Esophagus muscularis mucosa (tissue), 4 donors: ENCODE data around the gene MEF2C.

ENCODE experiments used
- CTCF ChIP-seq, 3 experiments: fragments of 200-600 bp in 2 of 3; fragments of 450-650 bp in 1 of 3; sonication (generic) in 2 of 3; IDR thresholded peaks; one replicate each; pipeline ENCODE4 v1.5.1; 2017 to 2019; ENCODE audit warnings: antibody characterized with exemption in 3 of 3, mild to moderate bottlenecking in 2 of 3, moderate library complexity in 1 of 3
- EP300 ChIP-seq: sonication (generic); formaldehyde crosslinking; IDR thresholded peaks from one replicate; pipeline ENCODE4 v1.6.1; 2017; ENCODE audit warnings: antibody characterized with exemption
- POLR2A ChIP-seq: fragments of 450-650 bp; IDR thresholded peaks from one replicate; pipeline ENCODE4 v1.6.1; 2017; ENCODE audit warnings: antibody characterized with exemption, moderate library complexity, mild to moderate bottlenecking, low read depth
- POLR2AphosphoS5 ChIP-seq, 2 donors: sonication (generic); formaldehyde crosslinking; IDR thresholded peaks; one replicate each; pipeline ENCODE4 v1.6.1; 2017; ENCODE audit warnings: antibody characterized with exemption in 2 of 2

GRCh38 chr5:88926774-88927173 lies 43.8 kb upstream of the MEF2C start:
- no peak for TF ChIP-seq CTCF (IDR thresholded peaks at IDR 0.05)
- no peak for TF ChIP-seq POLR2A
- no peak for TF ChIP-seq POLR2AphosphoS5 (IDR thresholded peaks at IDR 0.05)
- TF ChIP-seq EP300, result no peak
